NB4 (cell line): ENCODE measurements around the gene ARHGAP26.

Experiments used
- MYC ChIP-seq: IDR thresholded peaks from 2 replicates; pipeline ENCODE4 v1.6.1; 2011; ENCODE audit warnings: low read depth, low read length
- POLR2A ChIP-seq: IDR thresholded peaks from 2 replicates; pipeline ENCODE4 v1.6.1; 2011; ENCODE audit warnings: mild to moderate bottlenecking; ENCODE audit not compliant: insufficient read length; ENCODE audit errors: extremely low read depth
- TF ChIP-seq, protein P1 (sequence below): IDR thresholded peaks from one replicate; pipeline ENCODE4 v1.5.1; 2012; ENCODE audit warnings: low read depth, low read length
- TF ChIP-seq, protein P2 (sequence below): IDR thresholded peaks from 2 replicates; pipeline ENCODE4 v1.6.1; 2011; ENCODE audit warnings: low read depth, low read length

DNA sequence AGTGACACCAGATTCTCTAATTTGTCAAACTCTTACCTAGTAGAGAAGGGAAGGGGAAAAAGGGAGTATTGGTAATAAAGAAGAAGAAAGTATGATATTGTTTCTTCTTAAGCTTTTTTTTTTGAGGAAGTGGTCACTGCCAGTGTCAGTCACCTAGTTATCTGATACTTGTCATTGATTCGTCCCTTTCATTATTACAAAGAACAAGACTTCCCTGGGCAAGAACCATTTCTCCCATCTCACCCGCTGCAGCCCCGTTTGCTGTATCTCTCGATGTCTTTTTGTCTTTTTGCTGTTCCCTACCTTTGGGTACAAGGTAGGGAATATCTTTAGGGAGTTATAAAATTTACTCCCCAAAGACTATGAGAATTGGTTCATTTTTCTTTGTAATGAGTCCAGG is 249.0 kb downstream of the ARHGAP26 start:
- TF ChIP-seq, protein P1, sequence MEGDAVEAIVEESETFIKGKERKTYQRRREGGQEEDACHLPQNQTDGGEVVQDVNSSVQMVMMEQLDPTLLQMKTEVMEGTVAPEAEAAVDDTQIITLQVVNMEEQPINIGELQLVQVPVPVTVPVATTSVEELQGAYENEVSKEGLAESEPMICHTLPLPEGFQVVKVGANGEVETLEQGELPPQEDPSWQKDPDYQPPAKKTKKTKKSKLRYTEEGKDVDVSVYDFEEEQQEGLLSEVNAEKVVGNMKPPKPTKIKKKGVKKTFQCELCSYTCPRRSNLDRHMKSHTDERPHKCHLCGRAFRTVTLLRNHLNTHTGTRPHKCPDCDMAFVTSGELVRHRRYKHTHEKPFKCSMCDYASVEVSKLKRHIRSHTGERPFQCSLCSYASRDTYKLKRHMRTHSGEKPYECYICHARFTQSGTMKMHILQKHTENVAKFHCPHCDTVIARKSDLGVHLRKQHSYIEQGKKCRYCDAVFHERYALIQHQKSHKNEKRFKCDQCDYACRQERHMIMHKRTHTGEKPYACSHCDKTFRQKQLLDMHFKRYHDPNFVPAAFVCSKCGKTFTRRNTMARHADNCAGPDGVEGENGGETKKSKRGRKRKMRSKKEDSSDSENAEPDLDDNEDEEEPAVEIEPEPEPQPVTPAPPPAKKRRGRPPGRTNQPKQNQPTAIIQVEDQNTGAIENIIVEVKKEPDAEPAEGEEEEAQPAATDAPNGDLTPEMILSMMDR: no peak
- TF ChIP-seq POLR2A: no peak
- TF ChIP-seq MYC: no peak
- TF ChIP-seq, protein P2, sequence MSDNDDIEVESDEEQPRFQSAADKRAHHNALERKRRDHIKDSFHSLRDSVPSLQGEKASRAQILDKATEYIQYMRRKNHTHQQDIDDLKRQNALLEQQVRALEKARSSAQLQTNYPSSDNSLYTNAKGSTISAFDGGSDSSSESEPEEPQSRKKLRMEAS: no peak
